PC-9 (cell line): Measurements from ENCODE around the gene SYT2. TPM values are rescaled to one million over a fixed set of nuclear protein-coding genes. Genes with fewer than 3 reads are reported as not detected.

ENCODE experiments used
- BruUV-seq: library from RNA; stranded (reverse); fragments of 400-500 nt; replicated peaks from 2 replicates; lab custom pipeline; 2021; lab: Mats Ljungman, UMichigan
- CTCF ChIA-PET: fragments of 300-600 bp; sonication (Branson Sonifier 250); formaldehyde crosslinking; loops from one replicate; lab custom pipeline; 2022; ENCODE audit warnings: antibody characterized with exemption; lab: Charles Lee
- POLR2A ChIA-PET: fragments of 300-600 bp; sonication (Branson Sonifier 250); formaldehyde crosslinking; loops from one replicate; lab custom pipeline; 2022; ENCODE audit warnings: antibody characterized with exemption; ENCODE audit not compliant: unreplicated experiment; lab: Charles Lee
- DNase-seq, 2 experiments: peaks; one replicate each; pipeline versions ENCODE4 v3.0.0 to v3.0.0-alpha.2; 2015 to 2022; ENCODE audit warnings: mixed read lengths in 1 of 2
- H2AFZ ChIP-seq: fragments of 200-600 bp; sonication (generic); 2 replicates; pipeline ENCODE4 v1.8.1; 2017; ENCODE audit warnings: antibody characterized with exemption
- H3F3A ChIP-seq: fragments of 200-600 bp; sonication (generic); 2 replicates; pipeline ENCODE4 v1.8.1; 2017; ENCODE audit warnings: antibody characterized with exemption, mild to moderate bottlenecking, low read depth; ENCODE audit not compliant: insufficient read depth
- H3K27ac ChIP-seq: fragments of 200-600 bp; sonication (generic); 2 replicates; pipeline ENCODE4 v1.6.1; 2016; ENCODE audit warnings: mixed run types
- H3K27me3 ChIP-seq: fragments of 200-600 bp; sonication (generic); 2 replicates; pipeline ENCODE4 v1.6.1; 2016; ENCODE audit warnings: low read depth, mixed run types; ENCODE audit not compliant: insufficient read depth
- H3K36me3 ChIP-seq: fragments of 200-600 bp; sonication (generic); 2 replicates; pipeline ENCODE4 v1.6.1; 2016; ENCODE audit warnings: low read depth, mixed run types
- H3K4me1 ChIP-seq: fragments of 200-600 bp; sonication (generic); replicated peaks from 2 replicates; pipeline ENCODE4 v1.6.1; 2016; ENCODE audit warnings: mixed run types; ENCODE audit not compliant: insufficient read depth
- H3K4me2 ChIP-seq: fragments of 200-600 bp; sonication (generic); 2 replicates; pipeline ENCODE4 v1.6.1; 2017; ENCODE audit warnings: mixed run types
- H3K4me3 ChIP-seq: fragments of 200-600 bp; sonication (generic); 2 replicates; pipeline ENCODE4 v1.6.1; 2016; ENCODE audit warnings: mixed run types
- H3K79me2 ChIP-seq: fragments of 200-600 bp; sonication (generic); 2 replicates; pipeline ENCODE4 v1.6.1; 2017; ENCODE audit warnings: low read depth, mixed run types
- H3K9me2 ChIP-seq: fragments of 200-600 bp; sonication (generic); 2 replicates; pipeline ENCODE4 v1.8.1; 2017; ENCODE audit warnings: mild to moderate bottlenecking; ENCODE audit not compliant: insufficient read depth
- H3K9me3 ChIP-seq: fragments of 200-600 bp; sonication (generic); 2 replicates; pipeline ENCODE4 v1.8.1; 2016; ENCODE audit warnings: low read depth; ENCODE audit not compliant: insufficient read depth
- H4K20me1 ChIP-seq: fragments of 200-600 bp; sonication (generic); 2 replicates; pipeline ENCODE4 v1.8.1; 2017; ENCODE audit not compliant: insufficient read depth
- CTCF ChIP-seq: fragments of 200-600 bp; sonication (generic); conservative IDR thresholded peaks from 2 replicates; pipeline ENCODE4 v1.6.1; 2017; ENCODE audit warnings: mixed run types, antibody characterized with exemption, mild to moderate bottlenecking, moderate library complexity
- EZH2 ChIP-seq: fragments of 200-600 bp; sonication (generic); IDR thresholded peaks from 2 replicates; pipeline ENCODE4 v1.8.0; 2017; ENCODE audit warnings: antibody characterized with exemption, low read depth
- intact Hi-C: fragments of 100-400 bp; cut with micrococcal nuclease; formaldehyde crosslinking; loops from one replicate; pipeline ENCODE4 v1.10.0; 2022; ENCODE audit not compliant: unreplicated experiment
- total RNA-seq: library from RNA; stranded (reverse); gene quantifications from 2 replicates; pipeline ENCODE4 v1.2.3, GENCODE V29; 2021

SYT2 gene
- total RNA-seq, 1 experiment from 2014 or later = 0.07 TPM

DNA sequence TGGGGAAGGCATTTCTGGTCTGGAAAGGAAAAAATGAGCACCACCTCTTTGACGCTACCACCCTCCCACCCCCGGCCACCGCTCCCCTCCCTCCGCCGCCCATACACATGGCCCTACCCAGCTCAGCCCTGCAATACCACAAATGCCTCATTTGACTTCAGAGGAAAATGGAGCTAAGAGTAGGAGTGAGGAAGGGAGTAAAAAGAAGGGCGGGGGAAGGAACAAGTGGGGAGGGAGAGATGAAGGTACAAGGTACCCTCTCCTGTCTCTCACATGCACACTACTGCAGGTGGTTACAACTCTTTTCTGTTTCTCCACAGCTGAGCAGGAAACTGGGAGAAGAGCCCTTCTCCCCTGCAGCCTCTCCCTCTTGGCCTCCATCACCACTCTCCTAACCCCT, 7.1 kb downstream of the SYT2 start:
- intact Hi-C loops = no loop called here
- Histone ChIP-seq H3K36me3 (no peaks in the 10 kb centered on the region), H3K79me2 (no peaks in the 10 kb centered on the region), H3K9me2 (no peaks in the 10 kb centered on the region), H4K20me1 (no peaks in the 10 kb centered on the region), H3K4me1 (no peaks in the 10 kb centered on the region), H3K9me3 (no peaks in the 10 kb centered on the region), H3K4me3 (no peak overlapping the region), H2AFZ (no peak overlapping the region), H3F3A (no peaks in the 10 kb centered on the region), H3K27me3 (peaks cover 98% of the 10 kb centered on the region), H3K27ac (no peak overlapping the region), H3K4me2 (no peak overlapping the region)
- no TSS peak for BruUV-seq
- ChIA-PET POLR2A (no interaction called here), CTCF (no interaction called here)
- no peak for DNase-seq
- TF ChIP-seq CTCF (no peak), EZH2 (no peak)

- H3K79me2 ChIP-seq = no peaks in the 10 kb centered on the region
- DNase-seq = no peak
- H3K27me3 ChIP-seq = peaks cover 98% of the 10 kb centered on the region
- H3K4me1 ChIP-seq = no peaks in the 10 kb centered on the region
- POLR2A ChIA-PET = no interaction called here
- H3K4me2 ChIP-seq = no peak overlapping the region
- H3F3A ChIP-seq = no peaks in the 10 kb centered on the region
- H3K27ac ChIP-seq = no peak overlapping the region
- no peak overlapping the region for H2AFZ ChIP-seq
- no peaks in the 10 kb centered on the region for H4K20me1 ChIP-seq
- no peak overlapping the region for H3K4me3 ChIP-seq
- H3K36me3 ChIP-seq = no peaks in the 10 kb centered on the region
- no peaks in the 10 kb centered on the region for H3K9me2 ChIP-seq
- no TSS peak for BruUV-seq
- H3K9me3 ChIP-seq = no peaks in the 10 kb centered on the region
- CTCF ChIA-PET = no interaction called here
- intact Hi-C loops = no loop called here
- TF ChIP-seq CTCF = no peak
- no peak for TF ChIP-seq EZH2
These were observed 8.2 kb downstream of the SYT2 start for GRCh38 chr1:202702088-202702487.

GRCh38 chr1:202701200-202701599, 9.1 kb downstream of the SYT2 start:
- BruUV-seq = no TSS peak
- TF ChIP-seq CTCF (no peak), EZH2 (no peak)
- Histone ChIP-seq H3K9me3 (no peaks in the 10 kb centered on the region), H3K36me3 (no peaks in the 10 kb centered on the region), H3K4me2 (no peak overlapping the region), H3K27ac (no peak overlapping the region), H3K9me2 (no peaks in the 10 kb centered on the region), H3K79me2 (no peaks in the 10 kb centered on the region), H2AFZ (no peak overlapping the region), H3K27me3 (peaks cover 98% of the 10 kb centered on the region), H3K4me3 (no peak overlapping the region), H3K4me1 (no peaks in the 10 kb centered on the region), H3F3A (no peaks in the 10 kb centered on the region), H4K20me1 (no peaks in the 10 kb centered on the region)
- intact Hi-C loops = no loop called here
- POLR2A ChIA-PET = no interaction called here
- DNase-seq = no peak
- CTCF ChIA-PET = no interaction called here
